ENCODE results near the gene RAD18.

The RAD18 gene

DNA sequence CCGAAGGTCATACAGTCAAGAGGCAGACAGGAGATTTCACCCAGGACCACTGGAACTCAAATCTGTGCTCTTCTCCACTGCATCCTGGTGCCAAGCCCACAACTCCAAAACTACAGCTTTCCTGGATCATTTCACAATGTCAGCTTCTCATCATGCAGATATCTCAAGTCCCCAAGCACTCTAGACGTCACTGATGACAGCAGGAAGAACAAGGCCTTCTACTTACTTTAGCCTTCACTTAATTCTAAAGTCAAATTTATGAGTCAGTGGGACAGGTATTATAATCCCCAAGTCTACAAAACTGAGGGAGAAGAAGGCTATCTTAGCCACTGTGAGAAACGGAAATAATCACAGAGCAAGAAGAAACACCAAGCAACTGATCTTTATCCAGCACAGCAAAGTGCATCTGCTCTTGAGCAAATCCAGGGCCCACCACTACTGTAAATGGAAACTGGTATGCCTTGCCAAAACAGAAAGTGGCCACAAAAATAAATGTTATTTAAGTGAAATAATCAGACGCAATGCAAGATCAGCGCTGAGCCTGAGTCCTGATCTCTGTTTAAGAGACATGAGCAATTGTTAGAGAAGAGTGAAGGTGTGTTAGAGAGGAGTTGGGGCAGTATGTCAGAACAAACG lies 928 bp downstream of the RAD18 start:
- no peak for DNase-seq

GRCh38 chr3:8959668-8960067 lies 3.6 kb downstream of the RAD18 start:
- no peak for DNase-seq

GRCh38 chr3:8954938-8955763 lies 8.1 kb downstream of the RAD18 start:
- DNase-seq, result no peak

DNA sequence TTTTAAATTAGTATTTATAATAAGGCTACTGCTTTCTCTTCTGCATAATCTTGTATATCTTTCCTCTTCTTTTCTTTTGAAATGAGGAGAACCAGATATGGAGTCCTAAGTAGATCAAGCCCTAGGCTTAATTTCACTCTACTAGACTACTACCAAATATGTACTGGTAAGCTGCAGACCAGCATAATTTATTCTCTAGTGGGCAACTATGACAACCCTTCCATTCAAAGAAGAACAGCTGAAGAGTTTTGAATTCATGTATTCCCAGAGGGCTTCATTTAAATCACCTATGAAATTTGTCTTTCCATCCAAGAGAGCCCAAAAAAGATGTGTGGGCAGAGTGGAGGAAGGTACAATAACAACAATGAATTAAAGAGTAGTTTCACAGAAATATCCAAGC lies 10.0 kb downstream of the RAD18 start:
- DNase-seq, result no peak

DNA sequence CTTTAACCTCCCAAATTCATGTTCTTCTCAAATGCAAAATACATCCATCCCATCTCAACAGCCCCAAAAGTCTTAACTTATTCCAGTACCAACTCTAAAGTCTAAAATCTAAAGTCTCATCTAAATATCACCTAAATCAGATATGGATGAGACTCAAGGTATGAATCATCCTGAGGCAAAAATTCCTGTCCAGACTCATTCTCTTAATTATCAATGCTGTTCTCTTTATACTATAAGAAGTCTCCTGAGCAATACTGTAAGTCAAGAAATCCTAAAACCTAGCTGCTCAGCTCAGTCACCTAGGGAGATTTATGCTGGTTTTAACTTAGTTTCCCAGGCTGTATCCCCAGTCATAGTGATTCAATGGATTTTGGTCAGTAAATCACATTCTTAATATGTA lies 11.1 kb downstream of the RAD18 start:
- DNase-seq, result no peak

- no peak for DNase-seq
Measured at GRCh38 chr3:8945890-8946600, 17.2 kb downstream of the RAD18 start.

DNA sequence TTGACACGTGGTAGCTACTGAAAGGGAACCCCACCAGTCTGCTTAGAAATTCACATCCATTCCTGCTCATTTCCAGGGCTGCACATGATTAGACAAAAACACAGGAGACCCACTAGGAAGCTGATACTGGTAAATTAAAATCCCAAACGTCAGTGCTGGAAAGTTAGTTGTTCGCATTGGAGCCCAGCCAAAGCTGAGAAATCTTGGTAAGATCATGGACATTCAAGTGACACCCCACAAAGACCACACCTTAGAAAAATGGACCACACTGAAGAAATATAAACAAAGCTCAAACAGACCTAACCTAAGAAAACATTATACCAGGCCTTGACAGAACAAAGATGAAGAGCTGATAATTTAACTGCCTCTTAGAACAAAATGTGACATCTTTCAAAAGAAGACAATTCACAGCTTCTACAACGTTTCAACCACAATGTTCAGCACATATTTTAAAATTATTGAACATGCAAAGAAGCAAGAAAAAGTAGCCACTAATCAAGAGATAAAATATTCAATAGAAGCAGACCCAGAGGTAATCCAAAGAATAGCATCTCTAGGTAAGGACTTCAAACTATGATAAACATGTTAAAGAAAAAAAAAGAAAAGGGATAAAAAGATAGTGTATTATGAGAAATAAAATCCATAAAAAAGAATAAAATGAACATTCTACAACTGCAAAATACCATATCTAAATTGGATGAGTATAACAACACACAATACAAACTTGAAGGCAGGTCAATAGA lies 20.4 kb downstream of the RAD18 start:
- DNase-seq, result no peak

- DNase-seq, result no peak
Measured at GRCh38 chr3:8942115-8942514, 21.2 kb downstream of the RAD18 start.

- no peak for DNase-seq
Measured at GRCh38 chr3:8938021-8938420, 25.3 kb downstream of the RAD18 start.

- no peak for DNase-seq
Measured at GRCh38 chr3:8937064-8938020, 25.9 kb downstream of the RAD18 start.

GRCh38 chr3:8932507-8932906 lies 30.8 kb downstream of the RAD18 start:
- no peak for DNase-seq

DNA sequence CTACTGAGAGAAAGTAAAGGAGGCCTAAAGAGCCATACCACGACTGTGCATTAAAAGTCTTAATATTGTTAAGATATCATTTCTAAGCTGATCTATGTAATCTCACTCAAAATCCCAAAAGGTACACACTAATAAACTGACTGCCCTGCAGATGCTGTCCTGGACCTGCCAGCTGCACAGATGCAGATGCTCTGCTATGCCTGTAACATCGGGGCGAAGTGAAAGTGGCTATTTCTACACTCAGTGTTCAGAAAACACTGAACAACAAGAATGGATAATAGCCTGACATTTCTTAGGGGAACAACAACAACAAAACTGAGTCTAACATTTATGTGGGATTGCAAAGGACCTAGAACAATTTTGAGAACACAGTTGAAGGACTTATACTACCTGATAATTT lies 31.9 kb downstream of the RAD18 start:
- no peak for DNase-seq

DNA sequence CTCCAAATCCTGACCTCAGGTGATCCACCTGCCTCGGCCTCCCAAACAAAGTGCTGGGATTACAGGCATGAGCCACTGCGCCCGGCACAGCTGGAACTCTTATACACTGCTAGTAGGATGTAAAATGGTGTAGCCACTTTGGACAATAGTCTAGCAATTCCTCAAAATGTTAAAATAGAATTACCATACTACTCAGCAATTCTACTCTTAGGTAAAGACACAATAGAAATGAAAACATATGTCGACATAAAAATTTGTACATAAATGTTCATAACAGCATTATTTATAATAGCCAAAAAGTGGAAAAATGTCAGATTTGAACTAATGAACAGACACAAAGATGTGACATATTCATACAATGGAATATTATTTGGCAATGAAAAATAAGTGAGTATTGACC lies 33.4 kb downstream of the RAD18 start:
- DNase-seq, result no peak

DNA sequence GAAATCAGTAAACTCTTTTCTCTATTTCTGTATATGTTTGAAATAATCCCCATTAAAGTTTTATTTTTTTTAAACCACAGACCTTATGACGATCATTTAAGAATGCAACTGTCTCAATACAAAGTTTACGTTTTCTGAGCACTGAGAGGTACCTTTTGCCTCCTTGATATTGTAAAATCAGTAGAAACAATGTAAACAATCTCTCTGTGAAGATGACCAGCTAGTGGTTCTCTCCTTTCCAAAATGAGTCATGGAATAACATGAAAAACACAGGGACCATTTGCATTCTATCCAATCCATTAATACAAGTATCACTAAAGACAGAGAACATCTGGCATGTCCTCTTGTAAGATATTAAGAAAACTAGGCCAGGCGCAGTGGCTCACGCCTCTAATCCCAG lies 48.8 kb downstream of the RAD18 start:
- no peak for DNase-seq

GRCh38 chr3:8911781-8912180 lies 51.5 kb downstream of the RAD18 start:
- DNase-seq, result no peak

- DNase-seq, result no peak
Measured at GRCh38 chr3:8909160-8909559, 54.1 kb downstream of the RAD18 start.

GRCh38 chr3:8903191-8903590 lies 60.1 kb downstream of the RAD18 start:
- DNase-seq, result no peak

DNA sequence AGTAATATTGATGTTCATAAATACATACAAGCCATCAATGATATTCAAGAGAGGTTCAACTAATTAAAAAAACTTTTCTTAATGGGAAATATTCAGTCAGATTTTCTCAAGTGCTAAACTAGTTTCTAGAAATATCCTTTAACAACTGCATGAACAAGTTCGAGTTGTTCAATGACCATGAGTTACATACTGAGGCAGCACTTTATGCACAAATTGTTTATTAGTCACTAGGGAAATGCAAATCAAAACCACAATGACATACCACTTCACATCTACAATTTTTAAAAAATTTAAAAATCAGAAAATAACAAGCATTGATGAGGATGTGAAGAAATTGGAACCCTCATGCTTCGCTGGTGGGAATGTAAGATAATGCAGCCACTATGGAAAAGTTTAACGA lies 62.4 kb downstream of the RAD18 start:
- DNase-seq, result no peak

GRCh38 chr3:8899876-8900460 lies 63.3 kb downstream of the RAD18 start:
- DNase-seq, result no peak

- DNase-seq, result no peak
Measured at GRCh38 chr3:8895829-8896228, 67.4 kb downstream of the RAD18 start.

- no peak for DNase-seq
Measured at GRCh38 chr3:8893001-8893400, 70.3 kb downstream of the RAD18 start.

DNA sequence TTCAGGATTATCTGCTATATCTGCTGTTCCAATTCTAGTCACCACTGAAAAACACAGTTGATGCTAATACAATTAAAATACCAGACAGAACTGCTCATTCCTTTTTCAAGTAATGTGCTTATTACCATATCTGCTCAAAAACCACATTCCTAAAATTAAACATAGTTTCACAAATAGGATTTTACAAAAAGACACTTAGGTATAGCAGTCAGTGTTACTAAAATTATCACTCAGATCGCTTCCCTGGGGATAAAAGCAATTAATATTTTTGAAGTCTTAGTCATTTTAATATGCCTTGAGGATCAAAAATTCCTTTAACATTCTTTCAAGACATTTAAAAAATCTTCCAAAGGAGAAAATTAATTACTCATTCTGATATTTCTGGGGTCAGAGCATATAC lies 71.5 kb downstream of the RAD18 start:
- DNase-seq, result no peak
